ENCODE data around the gene GRM8. TPM values are rescaled to one million over a fixed set of nuclear protein-coding genes. Genes with fewer than 3 reads are reported as not detected.

Gene GRM8
- total RNA-seq, 4 donors from 2014 or later, result 0.11 TPM; not detected in 3

DNA sequence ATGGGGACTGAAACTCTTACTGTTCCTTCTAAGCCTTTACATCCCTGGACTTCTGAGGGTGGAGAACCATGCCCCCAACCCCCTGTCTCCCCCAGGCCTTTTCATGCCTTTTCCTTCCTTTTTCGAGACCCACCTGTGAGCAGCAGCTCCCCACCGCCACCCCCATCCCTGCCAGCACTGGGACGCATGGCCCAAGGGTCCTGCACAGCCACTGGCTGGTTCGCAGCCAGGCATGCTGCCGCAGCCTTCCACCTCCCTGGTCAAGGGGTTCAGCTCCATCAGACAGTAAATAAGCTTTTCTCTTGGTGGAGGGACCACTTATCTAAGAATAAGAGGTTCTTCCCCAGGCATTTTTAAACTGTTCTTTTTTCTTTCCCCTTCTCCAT lies 584.4 kb downstream of the GRM8 start:
- Histone ChIP-seq H3K4me3 (no peak overlapping the region), H3K36me3 (no peaks in the 10 kb centered on the region), H3K4me1 (no peaks in the 10 kb centered on the region), H3K27ac (replicated peaks in 1 of 4) (no peak overlapping the region), H3K9me3 (no peaks in the 10 kb centered on the region), H3K27me3 (no peaks in the 10 kb centered on the region)
- 97% methylated on average over 5 of the region's 5 CpGs for WGBS
- DNase-seq (ENCODE audit: extremely low spot score), result no peak
- no peak for TF ChIP-seq POLR2AphosphoS5 (IDR thresholded peaks at IDR 0.05)
- no peak for TF ChIP-seq EP300 (IDR thresholded peaks at IDR 0.05)
- TF ChIP-seq CTCF (IDR thresholded peaks at IDR 0.05), result no peak
- no peak for TF ChIP-seq POLR2A (IDR thresholded peaks at IDR 0.05; ENCODE audit: low read depth)
- intact Hi-C loops (cut with DNase I), result no loop called here

- Histone ChIP-seq H3K36me3 (no peaks in the 10 kb centered on the region), H3K4me3 (no peak overlapping the region), H3K27me3 (no peaks in the 10 kb centered on the region), H3K4me1 (no peaks in the 10 kb centered on the region), H3K27ac (replicated peaks in 1 of 4) (no peak overlapping the region), H3K9me3 (no peaks in the 10 kb centered on the region)
- DNase-seq (ENCODE audit: extremely low spot score), result no peak
- intact Hi-C loops (cut with DNase I), result no loop called here
- TF ChIP-seq EP300 (IDR thresholded peaks at IDR 0.05), result no peak
- TF ChIP-seq POLR2A (IDR thresholded peaks at IDR 0.05; ENCODE audit: low read depth), result no peak
- TF ChIP-seq POLR2AphosphoS5 (IDR thresholded peaks at IDR 0.05), result no peak
- no peak for TF ChIP-seq CTCF (IDR thresholded peaks at IDR 0.05)
- 88% methylated on average over 14 of the region's 14 CpGs for WGBS
Measured at GRCh38 chr7:126667742-126668366, 584.9 kb downstream of the GRM8 start.

- H3K27me3 ChIP-seq, result no peaks in the 10 kb centered on the region
- no peak overlapping the region for H3K27ac ChIP-seq (replicated peaks in 1 of 4)
- no peaks in the 10 kb centered on the region for H3K4me1 ChIP-seq
- 79% methylated on average over 4 of the region's 4 CpGs for WGBS
- no peak overlapping the region for H3K4me3 ChIP-seq
- intact Hi-C loops (cut with DNase I), result no loop called here
- no peak for TF ChIP-seq POLR2A (IDR thresholded peaks at IDR 0.05; ENCODE audit: low read depth)
- TF ChIP-seq CTCF (IDR thresholded peaks at IDR 0.05), result no peak
- no peak for TF ChIP-seq POLR2AphosphoS5 (IDR thresholded peaks at IDR 0.05)
- TF ChIP-seq EP300 (IDR thresholded peaks at IDR 0.05), result no peak
- no peaks in the 10 kb centered on the region for H3K9me3 ChIP-seq
- H3K36me3 ChIP-seq, result no peaks in the 10 kb centered on the region
- DNase-seq (ENCODE audit: extremely low spot score), result no peak
Measured at GRCh38 chr7:126662856-126663255, 589.9 kb downstream of the GRM8 start.

DNA sequence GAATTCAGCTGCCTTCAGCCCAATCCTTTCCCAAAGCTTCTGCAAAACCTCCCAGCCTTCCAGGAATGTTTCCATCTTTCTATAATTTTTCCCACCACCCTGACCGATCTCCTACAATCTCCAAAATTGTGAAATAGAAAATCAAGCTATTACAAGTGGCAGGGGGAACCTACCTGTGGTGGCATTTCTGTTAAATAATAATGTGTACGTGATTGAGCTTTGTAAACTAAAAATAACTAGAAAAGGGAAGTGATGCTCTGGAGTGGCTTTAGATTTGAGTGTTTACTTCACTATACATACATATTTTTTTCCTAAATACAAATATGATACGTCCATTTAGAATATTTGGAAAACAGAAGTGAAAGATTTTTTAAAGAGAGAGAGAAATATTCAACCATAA lies 593.6 kb downstream of the GRM8 start:
- H3K9me3 ChIP-seq, result no peaks in the 10 kb centered on the region
- TF ChIP-seq CTCF (IDR thresholded peaks at IDR 0.05) (no peak), POLR2A (IDR thresholded peaks at IDR 0.05; ENCODE audit: low read depth) (no peak)
- H3K27me3 ChIP-seq, result no peaks in the 10 kb centered on the region
- no peaks in the 10 kb centered on the region for H3K36me3 ChIP-seq
- DNase-seq (ENCODE audit: extremely low spot score), result no peak
- intact Hi-C loops (cut with DNase I), result no loop called here
- no peaks in the 10 kb centered on the region for H3K4me1 ChIP-seq
- WGBS, result 73% methylated on average over 3 of the region's 3 CpGs
- no peak overlapping the region for H3K27ac ChIP-seq (replicated peaks in 1 of 4)
- H3K4me3 ChIP-seq, result no peak overlapping the region

DNA sequence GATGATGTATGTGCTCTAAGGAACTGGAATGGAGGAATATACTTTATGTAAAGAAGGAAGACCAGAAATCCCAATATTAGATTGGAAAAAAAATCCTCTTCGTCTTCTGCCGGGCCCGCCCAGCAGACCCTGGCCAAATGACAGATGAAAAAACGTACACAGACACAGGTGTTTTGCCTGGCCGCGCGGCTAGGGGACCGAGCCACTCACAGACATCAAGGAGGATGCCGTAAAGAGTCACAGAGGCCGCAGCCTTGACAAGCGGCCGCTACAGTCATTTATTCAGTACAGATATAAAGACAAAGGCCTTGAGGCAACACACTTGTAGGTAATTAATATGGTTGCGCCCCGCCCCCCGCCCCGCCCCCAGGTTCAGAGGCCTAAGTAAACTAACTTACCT lies 594.1 kb downstream of the GRM8 start:
- H3K4me1 ChIP-seq, result no peaks in the 10 kb centered on the region
- no peak overlapping the region for H3K27ac ChIP-seq (replicated peaks in 1 of 4)
- no peaks in the 10 kb centered on the region for H3K27me3 ChIP-seq
- TF ChIP-seq POLR2A (IDR thresholded peaks at IDR 0.05; ENCODE audit: low read depth) (no peak), CTCF (IDR thresholded peaks at IDR 0.05) (no peak), EP300 (IDR thresholded peaks at IDR 0.05) (no peak), POLR2AphosphoS5 (IDR thresholded peaks at IDR 0.05) (no peak)
- H3K36me3 ChIP-seq, result no peaks in the 10 kb centered on the region
- H3K4me3 ChIP-seq, result no peak overlapping the region
- WGBS, result 88% methylated on average over 16 of the region's 16 CpGs
- intact Hi-C loops (cut with DNase I), result no loop called here
- no peaks in the 10 kb centered on the region for H3K9me3 ChIP-seq
- DNase-seq (ENCODE audit: extremely low spot score), result no peak
